GM19035 (cell line): Measurements from ENCODE around the gene GABRQ.

Experiments used
- ATAC-seq: cut with Tn5 transposase; IDR thresholded peaks from one replicate; pipeline ENCODE4 v1.9.1; 2021; ENCODE audit not compliant: unreplicated experiment

GABRQ gene

DNA sequence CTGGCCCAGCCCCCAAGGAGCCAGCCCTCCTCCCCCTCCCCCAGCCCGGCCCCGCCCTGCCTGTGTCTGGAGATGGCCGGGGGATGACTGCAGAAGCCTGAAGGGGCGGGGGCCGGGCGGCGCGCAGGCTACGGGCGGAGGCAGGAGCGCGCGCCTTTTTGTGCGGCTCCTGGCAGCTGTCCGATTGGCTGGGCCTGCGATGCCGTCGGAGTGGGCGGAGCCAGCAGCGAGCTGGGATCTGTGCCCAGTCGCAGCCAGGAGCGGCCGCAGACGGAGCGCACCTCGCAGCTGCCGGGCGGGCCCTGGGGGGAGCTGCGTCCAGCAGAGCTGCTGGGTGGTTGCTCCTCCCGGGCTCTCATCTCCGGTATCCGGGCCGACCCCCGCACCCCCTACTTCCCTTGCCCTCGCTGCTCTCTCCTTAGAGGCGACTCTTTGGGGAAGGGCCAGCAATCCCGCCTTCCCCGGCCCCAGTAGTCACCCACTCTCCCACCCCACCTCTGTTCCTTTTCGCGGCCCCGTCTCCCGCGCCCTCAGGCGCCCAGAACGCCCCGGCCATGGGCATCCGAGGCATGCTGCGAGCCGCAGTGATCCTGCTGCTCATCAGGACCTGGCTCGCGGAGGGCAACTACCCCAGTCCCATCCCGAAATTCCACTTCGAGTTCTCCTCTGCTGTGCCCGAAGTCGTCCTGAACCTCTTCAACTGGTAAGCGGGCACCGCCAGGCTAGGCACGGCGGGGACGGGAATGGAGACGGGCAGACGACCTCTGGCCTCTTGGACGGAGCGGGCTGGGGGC lies at the start of gene GABRQ:
GABRQ (plus strand) TSS at position 247 of the 794 bp plus-strand sequence; CDS start at position 555, 308 bp downstream.
- no peak for ATAC-seq

DNA sequence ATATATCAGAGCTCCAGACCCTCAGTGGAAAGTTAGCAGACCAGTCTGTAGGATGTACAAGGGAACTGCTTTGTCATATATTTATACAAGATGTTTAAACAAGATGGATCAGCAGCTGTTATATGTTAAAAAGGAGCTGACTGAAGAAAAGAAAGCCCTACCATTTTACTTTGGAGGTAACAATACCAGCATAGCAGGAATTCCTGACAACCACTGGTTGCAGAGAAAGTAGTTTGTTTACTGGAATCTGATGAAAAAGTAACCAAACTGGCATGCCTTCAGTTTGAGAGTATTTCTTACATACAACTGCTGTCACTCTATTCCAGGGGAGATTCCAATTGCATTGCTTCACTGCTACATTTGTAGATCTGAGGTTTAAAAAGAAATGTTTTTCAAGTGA lies 49.5 kb upstream of the GABRQ start:
- no peak for ATAC-seq

DNA sequence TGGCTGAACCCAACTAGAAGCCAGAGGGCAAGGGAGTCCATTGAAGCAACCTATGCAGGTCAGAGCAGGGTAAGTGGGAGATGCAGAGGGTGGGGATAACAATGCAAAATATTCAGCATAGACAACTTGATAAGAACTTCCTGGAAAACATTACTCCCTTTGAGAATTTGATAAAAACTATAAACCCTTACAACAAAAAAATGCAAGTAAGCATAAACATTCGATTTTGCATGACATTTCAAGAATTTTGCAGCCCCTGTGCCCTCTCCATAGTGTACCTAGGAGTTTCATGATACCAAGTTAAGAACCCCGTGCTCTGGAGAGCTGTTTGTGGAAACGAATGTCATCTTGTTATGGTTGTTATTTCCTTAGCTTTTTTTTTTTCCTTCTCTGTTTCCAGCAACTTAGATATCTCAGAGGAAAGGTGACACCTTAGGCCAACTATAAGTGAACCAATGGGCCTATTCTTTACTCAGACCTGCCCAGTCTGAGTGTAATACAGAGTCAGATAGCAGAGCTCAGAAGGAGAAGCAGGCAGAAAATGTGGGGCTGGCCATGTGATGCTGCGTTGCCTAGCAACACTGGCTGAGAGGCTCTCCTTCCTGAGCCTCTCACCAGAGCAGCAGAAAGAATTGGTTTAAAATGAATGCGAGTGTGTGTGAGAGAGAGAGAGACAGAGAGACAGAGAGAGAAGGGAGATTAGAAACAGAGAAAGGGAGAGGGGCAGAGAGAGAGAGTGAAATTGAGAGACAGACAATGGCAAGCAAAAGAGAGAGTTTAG lies 36.7 kb upstream of the GABRQ start:
- no peak for ATAC-seq

- no peak for ATAC-seq
These were observed 35.7 kb upstream of the GABRQ start for GRCh38 chrX:152601848-152602616.

- no peak for ATAC-seq
These were observed 22.9 kb upstream of the GABRQ start for GRCh38 chrX:152614791-152615190.

- no peak for ATAC-seq
These were observed 17.8 kb upstream of the GABRQ start for GRCh38 chrX:152619897-152620296.

- no peak for ATAC-seq
These were observed 5.1 kb upstream of the GABRQ start for GRCh38 chrX:152632445-152633097.

DNA sequence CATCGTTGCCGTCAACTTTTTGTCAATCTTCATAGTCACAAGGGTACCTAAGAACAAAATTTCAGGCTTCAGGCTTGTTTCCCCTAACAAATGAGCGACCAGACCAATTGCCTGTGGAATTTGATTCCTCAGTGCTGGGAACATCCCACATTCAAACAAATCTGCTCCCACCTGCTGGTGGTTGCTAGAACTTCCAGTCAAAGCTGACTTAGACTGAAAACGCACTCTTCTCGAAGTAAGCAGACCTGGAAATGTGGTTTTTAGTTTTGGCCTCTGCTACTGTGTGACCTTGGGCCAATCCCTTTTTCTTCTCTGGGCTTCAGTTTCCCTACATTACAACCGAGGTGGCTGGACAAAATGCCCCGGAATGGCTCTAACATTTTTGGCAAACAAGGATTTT lies 1.8 kb upstream of the GABRQ start:
- ATAC-seq = no peak

- ATAC-seq = no peak
These were observed 779 bp downstream of the GABRQ start for GRCh38 chrX:152638443-152638904.

DNA sequence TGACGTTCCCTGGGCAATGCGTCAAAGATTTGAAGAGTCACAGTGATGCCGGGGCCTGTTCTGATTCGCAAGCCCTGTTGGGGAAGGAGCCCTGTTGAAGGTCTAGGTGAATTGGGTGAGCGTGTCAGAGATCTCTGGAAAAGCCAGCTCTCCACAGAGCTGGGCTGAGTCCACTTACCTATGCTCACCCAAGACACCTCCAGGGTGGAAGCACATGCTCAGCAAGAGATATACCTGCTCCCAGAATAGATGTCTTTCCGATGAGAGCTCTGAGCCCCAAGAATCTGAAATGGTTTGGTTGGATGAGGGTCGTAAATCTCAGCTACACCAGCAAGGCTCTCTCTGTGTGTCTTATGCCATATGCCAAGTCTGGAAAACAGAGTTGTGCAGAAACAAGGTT lies 1.7 kb downstream of the GABRQ start:
- ATAC-seq = no peak

DNA sequence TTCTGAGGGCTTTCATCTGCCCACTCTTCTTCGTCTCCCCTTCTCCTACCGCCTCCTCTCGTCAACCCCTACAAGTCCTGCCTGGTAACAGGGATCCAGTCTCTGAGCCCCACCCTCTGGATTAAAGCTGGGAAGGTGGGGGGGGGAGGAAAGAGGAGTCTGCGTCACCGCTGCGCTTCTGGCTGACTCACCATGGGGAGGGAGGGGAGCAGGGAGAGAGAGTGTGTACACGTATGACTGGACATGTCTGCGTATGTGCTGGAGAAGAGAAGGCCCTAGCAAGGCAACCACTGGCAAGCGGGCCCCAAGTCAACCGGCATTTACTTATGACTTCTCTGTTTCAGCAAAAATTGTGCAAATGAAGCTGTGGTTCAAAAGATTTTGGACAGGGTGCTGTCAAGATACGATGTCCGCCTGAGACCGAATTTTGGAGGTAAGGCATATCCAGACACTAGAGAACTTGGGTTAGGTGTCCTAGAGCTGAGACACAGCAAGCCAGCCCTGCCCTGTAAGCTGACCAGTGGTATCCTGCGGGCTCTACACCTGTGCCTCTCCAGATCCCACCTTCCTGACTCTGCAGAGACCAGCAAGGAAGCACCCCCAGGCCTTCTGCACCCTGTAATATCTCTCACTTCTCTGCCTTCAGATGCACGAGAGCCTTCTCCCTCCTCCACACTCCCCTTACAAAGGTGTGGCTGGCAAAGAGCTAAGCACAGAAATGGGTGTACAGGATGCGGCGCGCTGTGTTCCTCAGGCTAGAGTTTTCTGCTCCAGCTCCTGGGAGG lies 2.5 kb downstream of the GABRQ start:
- no peak for ATAC-seq

GRCh38 chrX:152641256-152641875 lies 3.7 kb downstream of the GABRQ start:
- no peak for ATAC-seq

DNA sequence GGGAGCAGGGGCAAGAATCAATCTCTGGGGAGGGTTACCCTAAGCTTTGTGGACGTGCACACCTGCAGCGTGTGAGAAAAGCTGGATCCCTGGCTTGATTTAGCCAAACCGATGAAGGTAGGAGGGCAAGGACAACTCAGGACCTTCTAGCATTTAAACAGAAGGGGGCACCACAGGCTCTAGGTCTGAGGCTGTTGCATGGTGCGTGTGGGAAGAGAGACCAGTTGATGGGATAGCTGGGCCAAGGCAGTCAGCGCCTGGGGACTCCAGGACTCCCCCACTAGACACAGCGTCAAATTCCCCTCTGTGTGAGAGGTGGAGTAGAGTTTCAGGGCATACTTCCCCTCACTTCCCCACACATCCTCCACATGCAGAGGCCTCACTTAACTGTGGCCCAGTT lies 4.3 kb downstream of the GABRQ start:
- no peak for ATAC-seq

DNA sequence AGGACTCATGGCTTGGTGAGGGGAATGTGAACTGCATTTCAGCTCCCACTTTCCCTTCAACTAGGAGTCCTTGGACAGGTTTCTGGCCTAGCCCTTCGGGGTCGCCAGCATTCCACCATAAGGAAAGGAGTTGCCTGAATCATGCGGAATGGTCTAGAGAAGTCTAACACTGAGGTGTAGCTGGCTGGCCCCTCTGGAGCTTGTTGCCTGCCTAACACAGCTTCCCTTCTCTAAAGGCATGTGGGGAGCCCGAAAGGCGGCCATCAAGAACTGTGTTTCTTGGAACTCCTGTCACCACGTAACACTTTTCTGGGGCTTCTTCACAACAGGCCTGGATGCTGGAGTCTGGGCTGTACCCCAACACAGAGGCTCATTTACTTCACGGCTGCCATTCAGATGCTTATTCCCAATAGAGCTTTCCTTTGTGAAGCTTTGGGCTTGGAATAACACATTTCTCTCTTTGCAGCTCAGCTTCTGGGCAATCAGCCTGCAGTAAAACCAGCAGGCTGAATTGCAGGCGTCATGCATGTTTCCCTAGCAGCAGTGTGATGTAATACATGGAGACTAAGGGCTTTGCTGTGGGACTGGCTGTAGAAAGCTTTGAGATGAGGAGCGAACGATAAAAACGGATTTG lies 5.4 kb downstream of the GABRQ start:
- no peak for ATAC-seq

GRCh38 chrX:152646961-152647360 lies 9.3 kb downstream of the GABRQ start:
- no peak for ATAC-seq

DNA sequence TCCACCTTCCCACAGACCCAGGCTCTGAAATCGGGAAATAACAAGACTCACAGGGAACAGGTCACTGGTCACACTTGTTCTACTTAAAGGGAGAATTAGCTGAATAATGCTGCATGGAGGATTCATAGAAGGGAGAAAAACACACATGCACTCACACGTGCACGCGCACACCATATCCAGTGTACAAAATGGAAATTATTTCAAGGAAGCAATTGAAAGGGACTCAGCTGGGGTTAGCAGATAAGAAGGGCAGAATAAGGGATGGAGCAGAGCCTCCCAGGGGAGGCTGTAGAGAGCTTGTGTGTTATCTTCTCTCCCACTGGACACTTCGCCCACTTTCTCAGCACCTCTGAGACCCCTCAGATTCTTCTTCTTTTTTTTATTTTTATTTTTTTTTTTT lies 10.3 kb downstream of the GABRQ start:
- no peak for ATAC-seq

DNA sequence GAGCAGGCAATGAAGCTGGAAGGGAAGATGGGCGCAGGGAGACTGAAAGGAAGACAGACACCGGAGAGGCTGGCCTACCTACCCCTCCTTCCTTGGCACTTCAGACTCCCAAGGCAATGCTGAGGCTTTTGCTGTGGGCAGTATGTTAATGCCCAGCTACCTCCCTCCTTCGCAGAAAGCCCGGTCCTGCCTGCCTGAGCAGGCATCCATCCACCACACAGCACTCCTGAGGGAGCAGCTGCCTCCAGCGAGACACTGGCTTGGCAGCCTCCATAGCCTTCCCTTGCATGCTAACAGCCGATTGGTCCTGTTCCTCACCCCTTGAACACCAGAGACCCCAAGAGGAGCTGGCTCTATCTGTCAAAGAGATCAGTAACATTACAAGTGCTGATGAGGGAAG lies 14.4 kb downstream of the GABRQ start:
- ATAC-seq = no peak

- no peak for ATAC-seq
These were observed 14.8 kb downstream of the GABRQ start for GRCh38 chrX:152652467-152652866.

- no peak for ATAC-seq
These were observed 18.4 kb downstream of the GABRQ start for GRCh38 chrX:152656087-152656486.
